ENCODE measurements around the gene MS4A12. TPM values are rescaled to one million over a fixed set of nuclear protein-coding genes. Genes with fewer than 3 reads are reported as not detected.

MS4A12 gene
- total RNA-seq, 4 donors from 2014 or later: not detected

- Histone ChIP-seq H3K27ac (no peak overlapping the region), H3K27me3 (no peaks in the 10 kb centered on the region), H3K4me1 (no peaks in the 10 kb centered on the region), H3K4me3 (no peak overlapping the region), H3K36me3 (no peaks in the 10 kb centered on the region), H3K9me3 (no peaks in the 10 kb centered on the region)
- peak in 2 of 3 donors; percentile 65 to 78 for DNase-seq
- no peak for TF ChIP-seq POLR2A (IDR thresholded peaks at IDR 0.05)
- peak; percentile 59 to 73 (median 66) for TF ChIP-seq CTCF (IDR thresholded peaks at IDR 0.05)
These were observed 6.6 kb upstream of the MS4A12 start for GRCh38 chr11:60485987-60486386.

GRCh38 chr11:60493454-60493853 lies 876 bp downstream of the MS4A12 start:
- no peak for DNase-seq
- H3K4me3 ChIP-seq: no peak overlapping the region
- no peaks in the 10 kb centered on the region for H3K4me1 ChIP-seq
- H3K36me3 ChIP-seq: no peaks in the 10 kb centered on the region
- no peaks in the 10 kb centered on the region for H3K27me3 ChIP-seq
- no peak overlapping the region for H3K27ac ChIP-seq
- no peaks in the 10 kb centered on the region for H3K9me3 ChIP-seq
- TF ChIP-seq CTCF (IDR thresholded peaks at IDR 0.05) (no peak), POLR2A (IDR thresholded peaks at IDR 0.05) (no peak)

GRCh38 chr11:60498399-60498798 lies 5.8 kb downstream of the MS4A12 start:
- Histone ChIP-seq H3K27me3 (no peaks in the 10 kb centered on the region), H3K9me3 (no peaks in the 10 kb centered on the region), H3K4me3 (no peak overlapping the region), H3K27ac (peak overlapping the region in 1 of 4 donors; percentile 33), H3K36me3 (no peaks in the 10 kb centered on the region), H3K4me1 (peaks cover 0 to 17% (median 0%) of the 10 kb centered on the region in 4 donors)
- DNase-seq: no peak
- TF ChIP-seq CTCF (IDR thresholded peaks at IDR 0.05) (no peak), POLR2A (IDR thresholded peaks at IDR 0.05) (no peak)

- DNase-seq: peak in 2 of 3 donors; percentile 23 to 61
These were observed 6.3 kb downstream of the MS4A12 start for GRCh38 chr11:60498853-60499252.

GRCh38 chr11:60500276-60500910 lies 7.8 kb downstream of the MS4A12 start:
- H3K27ac ChIP-seq: peak overlapping the region in 1 of 4 donors; percentile 27
- H3K4me3 ChIP-seq: no peak overlapping the region
- no peak for DNase-seq
- no peaks in the 10 kb centered on the region for H3K27me3 ChIP-seq
- no peaks in the 10 kb centered on the region for H3K9me3 ChIP-seq
- H3K4me1 ChIP-seq: peaks cover 0 to 17% (median 0%) of the 10 kb centered on the region in 4 donors
- H3K36me3 ChIP-seq: no peaks in the 10 kb centered on the region
- peak in 3 of 6 experiments; percentile 19 to 39 (median 22) for TF ChIP-seq CTCF (IDR thresholded peaks at IDR 0.05)
- no peak for TF ChIP-seq POLR2A (IDR thresholded peaks at IDR 0.05)

More at GRCh38 chr11:60498853-60499252, 6.3 kb downstream of the MS4A12 start:
- Histone ChIP-seq H3K27me3 (no peaks in the 10 kb centered on the region), H3K36me3 (no peaks in the 10 kb centered on the region), H3K27ac (peak overlapping the region in 2 of 4 donors; percentile 24 to 33), H3K9me3 (no peaks in the 10 kb centered on the region), H3K4me1 (peaks cover 0 to 17% (median 0%) of the 10 kb centered on the region in 4 donors), H3K4me3 (no peak overlapping the region)
- TF ChIP-seq CTCF (IDR thresholded peaks at IDR 0.05) (no peak), POLR2A (IDR thresholded peaks at IDR 0.05) (no peak)
